Upper lobe of left lung (tissue), 4 donors: ENCODE results near the gene RASA3.

Experiments
- EP300 ChIP-seq, 4 donors: sonication (generic); formaldehyde crosslinking; IDR thresholded peaks; one replicate each; pipeline ENCODE4 v1.5.1; 2017; ENCODE audit warnings: antibody characterized with exemption in 4 of 4, control low read depth in 2 of 4
- POLR2A ChIP-seq, 4 donors: fragments of 450-650 bp; IDR thresholded peaks; one replicate each; pipeline ENCODE4 v1.5.1; 2016 to 2017; ENCODE audit warnings: antibody characterized with exemption in 4 of 4, mild to moderate bottlenecking in 2 of 4

DNA sequence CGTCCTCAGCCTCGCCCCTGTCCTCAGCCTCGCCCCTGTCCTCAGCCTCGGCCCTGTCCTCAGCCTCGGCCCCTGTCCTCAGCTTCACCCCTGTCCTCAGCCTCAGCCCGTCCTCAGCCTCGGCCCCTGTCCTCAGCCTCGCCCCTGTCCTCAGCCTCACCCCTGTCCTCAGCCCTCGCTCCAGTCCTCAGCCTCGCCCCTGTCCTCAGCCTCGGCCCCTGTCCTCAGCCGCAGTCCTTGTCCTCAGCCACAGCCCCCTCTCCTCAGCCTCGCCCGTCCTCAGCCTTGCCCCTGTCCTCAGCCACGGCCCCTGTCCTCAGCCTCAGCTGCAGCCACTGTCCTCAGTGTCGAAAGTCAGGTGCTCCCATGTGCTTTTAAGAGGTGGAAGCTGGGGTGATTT, 169.0 kb downstream of the RASA3 start:
- TF ChIP-seq EP300 (IDR thresholded peaks at IDR 0.05) (no peak), POLR2A (IDR thresholded peaks at IDR 0.05) (no peak)
